ENCODE results near the gene BTBD10.

Gene BTBD10

DNA sequence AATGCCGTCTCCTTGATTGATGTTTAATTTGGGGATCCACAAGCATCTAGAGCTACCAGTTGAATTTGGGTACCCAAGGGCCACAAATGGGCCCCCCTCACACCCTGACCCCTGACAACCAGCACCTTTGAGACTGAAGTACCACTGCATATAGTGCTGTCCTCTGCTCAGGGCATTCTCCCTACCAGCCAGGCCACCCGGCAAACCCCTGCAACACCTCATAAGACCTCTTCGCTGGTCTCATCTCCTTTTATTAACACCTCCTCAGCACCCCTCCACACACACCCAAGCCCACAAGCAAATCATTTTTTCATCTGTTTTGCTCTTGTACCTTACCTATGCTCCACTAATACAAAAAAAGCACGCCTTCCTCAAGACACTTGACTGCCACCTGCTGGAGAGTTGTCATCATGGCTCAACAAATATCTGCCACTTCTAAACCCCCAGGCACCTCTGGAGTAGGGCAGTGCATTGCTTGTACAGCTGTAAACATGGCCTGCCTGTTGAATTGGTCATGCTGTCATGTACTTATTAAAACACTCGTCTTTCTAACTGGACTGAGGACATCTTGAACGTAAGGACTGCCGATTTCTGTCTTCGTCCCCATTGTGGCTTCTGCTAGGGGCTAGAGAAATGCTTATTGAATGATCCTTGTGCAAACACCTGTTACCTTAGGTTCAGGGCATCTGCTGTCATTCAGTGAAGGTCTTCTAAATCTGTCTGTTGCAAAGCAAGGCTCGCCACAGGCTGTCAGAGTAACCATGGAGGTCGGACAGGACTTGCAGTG lies 118.9 kb downstream of the BTBD10 start:
- TF ChIP-seq TAF1 (IDR thresholded peaks at IDR 0.05; ENCODE audit: low read depth) (no peak), RAD21 (IDR thresholded peaks at IDR 0.05; ENCODE audit: low read depth) (peak; percentile 83), TCF12 (IDR thresholded peaks at IDR 0.05; ENCODE audit: low read depth) (no peak), CREB1 (IDR thresholded peaks at IDR 0.05; ENCODE audit: low read depth) (no peak), EGR1 (IDR thresholded peaks at IDR 0.05) (no peak), CEBPB (IDR thresholded peaks at IDR 0.05) (no peak)

DNA sequence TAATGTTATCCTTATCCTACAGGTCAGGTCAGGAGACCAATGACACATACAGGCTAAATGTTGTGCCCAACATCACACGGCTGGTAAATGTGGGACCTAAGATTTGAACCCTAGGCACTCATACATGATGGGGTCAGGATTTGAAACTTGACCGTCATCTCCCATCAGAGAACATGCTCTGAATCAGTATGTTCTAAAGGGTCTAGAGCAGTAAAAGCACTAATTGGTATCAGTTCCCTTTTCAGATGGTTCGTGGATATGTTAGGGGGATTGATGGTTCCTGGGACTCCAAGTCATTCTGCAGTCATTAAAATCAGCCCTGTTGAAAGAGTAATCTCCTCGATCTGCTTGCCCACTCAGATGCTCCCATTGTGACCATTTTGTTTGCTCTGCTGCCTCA lies 120.0 kb downstream of the BTBD10 start:
- TF ChIP-seq NFIC (IDR thresholded peaks at IDR 0.05), result no peak
- TF ChIP-seq RAD21 (IDR thresholded peaks at IDR 0.05; ENCODE audit: low read depth), result no peak
- TF ChIP-seq TCF12 (IDR thresholded peaks at IDR 0.05; ENCODE audit: low read depth), result no peak
- TF ChIP-seq, protein P1, sequence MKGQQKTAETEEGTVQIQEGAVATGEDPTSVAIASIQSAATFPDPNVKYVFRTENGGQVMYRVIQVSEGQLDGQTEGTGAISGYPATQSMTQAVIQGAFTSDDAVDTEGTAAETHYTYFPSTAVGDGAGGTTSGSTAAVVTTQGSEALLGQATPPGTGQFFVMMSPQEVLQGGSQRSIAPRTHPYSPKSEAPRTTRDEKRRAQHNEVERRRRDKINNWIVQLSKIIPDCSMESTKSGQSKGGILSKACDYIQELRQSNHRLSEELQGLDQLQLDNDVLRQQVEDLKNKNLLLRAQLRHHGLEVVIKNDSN (IDR thresholded peaks at IDR 0.05), result no peak
- no peak for TF ChIP-seq TAF1 (IDR thresholded peaks at IDR 0.05; ENCODE audit: low read depth)

DNA sequence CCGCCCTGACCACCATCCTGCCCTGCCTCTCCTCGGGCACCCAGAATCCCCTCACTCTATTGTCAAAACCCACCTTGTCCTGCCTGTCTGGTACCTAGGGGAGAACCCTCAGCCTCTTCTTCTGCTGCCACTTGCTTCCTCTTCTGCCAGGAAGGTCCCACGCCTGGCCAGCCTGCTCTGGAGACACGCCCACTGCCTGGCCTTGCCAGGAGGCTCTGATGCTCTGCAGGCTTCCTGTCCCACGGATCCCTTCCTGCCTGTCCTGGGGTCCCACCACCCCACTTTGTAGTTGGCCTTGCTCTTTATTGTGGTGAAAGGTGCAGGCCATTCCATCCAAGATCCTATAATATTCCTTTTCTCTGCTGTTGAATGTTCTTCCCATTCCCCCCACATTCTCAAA lies 122.0 kb downstream of the BTBD10 start:
- TF ChIP-seq YY1 (IDR thresholded peaks at IDR 0.05; ENCODE audit: low read depth) (no peak), EGR1 (IDR thresholded peaks at IDR 0.05) (no peak), EP300 (IDR thresholded peaks at IDR 0.05; ENCODE audit: borderline replicate concordance) (no peak), FOXM1 (IDR thresholded peaks at IDR 0.05; ENCODE audit: borderline replicate concordance, low read depth) (no peak), ZBTB7A (IDR thresholded peaks at IDR 0.05; ENCODE audit: low read depth) (no peak), CREB1 (IDR thresholded peaks at IDR 0.05; ENCODE audit: low read depth) (no peak), CEBPB (IDR thresholded peaks at IDR 0.05) (no peak), TEAD4 (IDR thresholded peaks at IDR 0.05) (no peak), REST (IDR thresholded peaks at IDR 0.05; ENCODE audit: low read depth) (no peak), NFIC (IDR thresholded peaks at IDR 0.05) (no peak), RAD21 (IDR thresholded peaks at IDR 0.05; ENCODE audit: low read depth) (no peak), TCF12 (IDR thresholded peaks at IDR 0.05; ENCODE audit: low read depth) (no peak), TAF1 (IDR thresholded peaks at IDR 0.05; ENCODE audit: low read depth) (no peak), MAX (IDR thresholded peaks at IDR 0.05) (no peak)
- TF ChIP-seq, protein P1 (IDR thresholded peaks at IDR 0.05), result no peak

GRCh38 chr11:13339195-13340153 lies 123.5 kb downstream of the BTBD10 start:
- no peak for TF ChIP-seq TEAD4 (IDR thresholded peaks at IDR 0.05)
- no peak for TF ChIP-seq FOXM1 (IDR thresholded peaks at IDR 0.05; ENCODE audit: borderline replicate concordance, low read depth)
- TF ChIP-seq CEBPB (IDR thresholded peaks at IDR 0.05), result no peak
- TF ChIP-seq YY1 (IDR thresholded peaks at IDR 0.05; ENCODE audit: low read depth), result no peak
- no peak for TF ChIP-seq EP300 (IDR thresholded peaks at IDR 0.05; ENCODE audit: borderline replicate concordance)
- TF ChIP-seq MAX (IDR thresholded peaks at IDR 0.05), result no peak
- no peak for TF ChIP-seq CREB1 (IDR thresholded peaks at IDR 0.05; ENCODE audit: low read depth)
- TF ChIP-seq EGR1 (IDR thresholded peaks at IDR 0.05), result no peak
- TF ChIP-seq ZBTB7A (IDR thresholded peaks at IDR 0.05; ENCODE audit: low read depth), result no peak
- no peak for TF ChIP-seq TAF1 (IDR thresholded peaks at IDR 0.05; ENCODE audit: low read depth)
- TF ChIP-seq NFIC (IDR thresholded peaks at IDR 0.05), result no peak
- TF ChIP-seq RAD21 (IDR thresholded peaks at IDR 0.05; ENCODE audit: low read depth), result no peak
- TF ChIP-seq TCF12 (IDR thresholded peaks at IDR 0.05; ENCODE audit: low read depth), result no peak
- TF ChIP-seq, protein P1 (IDR thresholded peaks at IDR 0.05), result no peak
- no peak for TF ChIP-seq REST (IDR thresholded peaks at IDR 0.05; ENCODE audit: low read depth)
